ENCODE results near the gene STK40. TPM values are rescaled to one million over a fixed set of nuclear protein-coding genes. Genes with fewer than 3 reads are reported as not detected.

Gene STK40, protein sequence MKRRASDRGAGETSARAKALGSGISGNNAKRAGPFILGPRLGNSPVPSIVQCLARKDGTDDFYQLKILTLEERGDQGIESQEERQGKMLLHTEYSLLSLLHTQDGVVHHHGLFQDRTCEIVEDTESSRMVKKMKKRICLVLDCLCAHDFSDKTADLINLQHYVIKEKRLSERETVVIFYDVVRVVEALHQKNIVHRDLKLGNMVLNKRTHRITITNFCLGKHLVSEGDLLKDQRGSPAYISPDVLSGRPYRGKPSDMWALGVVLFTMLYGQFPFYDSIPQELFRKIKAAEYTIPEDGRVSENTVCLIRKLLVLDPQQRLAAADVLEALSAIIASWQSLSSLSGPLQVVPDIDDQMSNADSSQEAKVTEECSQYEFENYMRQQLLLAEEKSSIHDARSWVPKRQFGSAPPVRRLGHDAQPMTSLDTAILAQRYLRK
- 24.2 TPM for polyA plus RNA-seq (ENCODE audit: insufficient read length)

GRCh38 chr1:36385410-36386264, at the start of gene STK40:
TSS of gene STK40 (minus strand) at chr1:36385924. CDS start at chr1:36361332, 24,592 bp downstream.
- DNase-seq (ENCODE audit: low read depth): peak; percentile 99

DNA sequence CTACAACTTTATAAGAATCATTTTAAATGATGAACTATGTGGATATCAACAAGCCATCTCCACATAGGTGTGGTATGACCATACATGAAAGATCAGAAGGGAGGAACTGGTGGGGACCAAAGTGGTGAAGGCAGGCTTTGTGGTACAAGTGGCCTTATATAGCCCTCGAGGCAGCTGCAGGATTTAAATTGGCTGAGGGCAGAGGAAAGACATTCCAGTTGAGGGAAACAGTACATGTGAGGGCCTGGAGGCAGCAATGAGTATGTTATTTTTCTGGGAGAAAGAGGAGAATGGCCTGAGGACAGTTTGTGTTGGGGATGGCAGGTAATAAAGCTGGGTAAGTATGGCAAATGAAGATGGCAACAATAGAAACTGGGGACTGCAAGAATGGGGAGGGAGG, 47.4 kb upstream of the STK40 start:
- DNase-seq (ENCODE audit: low read depth): no peak

- DNase-seq (ENCODE audit: low read depth): no peak
These were observed 46.9 kb upstream of the STK40 start for GRCh38 chr1:36432616-36433015.

- DNase-seq (ENCODE audit: low read depth): no peak
These were observed 40.1 kb upstream of the STK40 start for GRCh38 chr1:36425791-36426190.

- no peak for DNase-seq (ENCODE audit: low read depth)
These were observed 35.9 kb upstream of the STK40 start for GRCh38 chr1:36421649-36422048.

DNA sequence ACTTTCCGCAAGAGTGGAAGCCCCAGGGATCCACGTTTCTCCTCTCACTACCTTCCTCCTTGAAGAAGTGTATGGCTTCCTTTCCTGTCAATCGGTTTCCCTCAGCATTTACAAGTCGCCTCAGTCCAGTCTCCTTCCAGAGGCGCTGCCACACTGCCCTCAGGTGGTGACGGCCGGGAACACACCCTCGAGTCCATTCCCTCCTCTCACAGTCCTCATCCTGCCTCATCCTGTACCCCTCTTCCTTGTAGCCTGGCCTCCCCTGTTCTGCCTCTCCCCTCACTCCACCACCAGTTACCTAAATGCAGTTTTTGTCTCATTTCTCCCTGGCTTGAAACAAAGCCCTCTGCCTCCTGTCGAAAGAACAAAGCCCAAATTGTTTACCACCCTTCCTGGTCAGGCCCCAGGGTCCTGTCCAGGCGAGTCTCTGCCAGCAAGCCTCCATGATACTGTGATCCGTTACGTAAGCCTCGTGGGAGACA, 35.2 kb upstream of the STK40 start:
- DNase-seq (ENCODE audit: low read depth): peak; percentile 58

GRCh38 chr1:36420409-36420808, 34.7 kb upstream of the STK40 start:
- no peak for DNase-seq (ENCODE audit: low read depth)

DNA sequence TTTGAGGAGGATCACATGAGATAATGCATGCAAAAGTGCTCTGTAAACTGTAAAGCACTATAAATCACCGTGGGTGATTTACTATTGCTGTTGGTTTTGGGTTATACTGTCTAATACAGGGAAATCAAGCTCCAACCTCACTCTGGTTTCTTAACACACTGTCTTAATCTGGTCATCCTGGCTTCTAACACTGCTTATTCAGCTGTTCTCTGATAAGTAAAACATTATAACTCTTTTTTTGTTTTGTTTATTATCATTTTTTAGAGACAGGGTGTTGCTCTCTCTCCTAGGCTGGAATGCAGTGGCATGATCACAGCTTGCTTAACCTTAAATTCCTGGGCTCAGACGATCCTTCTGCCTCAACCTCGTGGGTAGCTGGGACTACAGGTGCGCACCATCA, 33.8 kb upstream of the STK40 start:
- DNase-seq (ENCODE audit: low read depth): no peak

- DNase-seq (ENCODE audit: low read depth): no peak
These were observed 33.4 kb upstream of the STK40 start for GRCh38 chr1:36419140-36419539.

- no peak for DNase-seq (ENCODE audit: low read depth)
These were observed 32.2 kb upstream of the STK40 start for GRCh38 chr1:36417931-36418330.

DNA sequence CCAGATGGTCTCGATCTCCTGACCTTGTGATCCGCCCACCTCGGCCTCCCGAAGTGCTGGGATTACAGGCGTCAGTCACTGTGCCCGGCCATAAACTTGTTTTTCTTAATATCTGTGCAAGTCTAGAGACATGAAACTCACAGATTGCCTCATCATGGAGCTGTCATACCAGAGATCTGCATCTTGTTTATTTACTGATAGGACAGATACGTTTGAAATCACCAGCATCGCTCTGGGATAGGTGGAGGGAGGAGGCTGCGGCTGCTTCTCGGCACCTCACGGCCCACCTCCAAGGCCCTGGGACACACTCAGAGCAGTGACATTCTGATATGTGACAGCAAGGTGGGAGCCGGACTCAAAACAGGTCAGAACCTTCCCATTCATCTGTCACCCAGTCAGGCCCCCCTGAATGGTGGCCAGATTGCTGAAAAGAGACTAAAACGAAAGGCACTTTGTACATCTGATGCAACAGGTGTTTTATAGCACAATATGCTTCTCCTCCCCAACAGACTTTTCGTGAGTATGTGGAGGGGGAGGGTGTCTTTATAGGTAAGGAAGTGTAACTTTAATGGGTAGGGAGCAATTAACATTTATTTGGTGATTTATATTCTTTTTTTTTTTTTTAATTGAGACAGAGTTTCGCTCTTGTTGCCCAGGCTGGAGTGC, 30.1 kb upstream of the STK40 start:
- no peak for DNase-seq (ENCODE audit: low read depth)

- no peak for DNase-seq (ENCODE audit: low read depth)
These were observed 28.7 kb upstream of the STK40 start for GRCh38 chr1:36414384-36414783.

DNA sequence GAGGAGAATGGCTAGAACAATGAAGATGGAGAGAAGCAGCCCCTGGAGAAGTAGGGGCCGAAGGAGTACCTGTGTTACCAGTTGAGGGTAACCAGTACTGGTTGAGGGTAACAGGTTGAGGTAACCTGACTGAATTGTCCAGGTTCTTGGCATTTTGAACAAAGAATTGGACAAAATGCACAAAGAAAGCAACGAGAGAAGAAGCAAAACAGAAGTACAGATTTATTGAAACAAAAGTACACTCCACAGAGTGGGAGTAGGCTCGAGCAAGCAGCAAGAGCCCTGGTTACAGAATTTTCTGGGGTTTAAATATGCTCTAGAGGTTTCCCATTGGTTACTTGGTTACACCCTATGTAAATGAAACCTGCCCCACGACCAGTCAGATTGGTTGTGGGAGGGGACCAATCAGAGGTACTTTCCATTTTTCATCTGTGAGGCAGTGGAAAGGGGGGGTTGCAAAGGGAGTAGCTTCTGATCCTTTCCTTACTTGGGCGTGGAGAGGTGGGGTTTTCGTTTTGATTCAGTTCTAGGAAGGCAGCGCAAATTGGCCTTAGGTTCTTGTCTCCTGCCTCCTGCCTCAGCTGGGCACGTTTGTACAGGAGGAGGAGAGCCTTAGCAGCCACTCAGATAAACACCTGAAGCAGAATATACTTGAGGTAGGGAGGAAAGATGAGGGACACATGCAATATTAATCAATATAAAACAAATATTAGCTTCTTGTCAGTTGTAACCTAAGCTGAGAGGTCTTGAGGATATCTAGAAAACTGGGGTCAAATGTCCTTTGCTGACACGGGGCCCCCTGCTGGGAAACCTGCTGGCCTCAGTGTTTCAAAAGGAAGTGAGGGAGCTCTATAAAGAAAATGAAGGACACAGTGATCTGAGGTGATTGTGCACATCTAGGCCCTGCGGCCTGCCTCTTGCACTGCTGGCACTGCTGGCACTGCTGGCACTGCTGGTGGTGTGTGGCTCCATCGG, 26.2 kb upstream of the STK40 start:
- DNase-seq (ENCODE audit: low read depth): no peak

GRCh38 chr1:36408479-36408878, 22.8 kb upstream of the STK40 start:
- no peak for DNase-seq (ENCODE audit: low read depth)

- DNase-seq (ENCODE audit: low read depth): no peak
These were observed 20.7 kb upstream of the STK40 start for GRCh38 chr1:36406440-36406839.

DNA sequence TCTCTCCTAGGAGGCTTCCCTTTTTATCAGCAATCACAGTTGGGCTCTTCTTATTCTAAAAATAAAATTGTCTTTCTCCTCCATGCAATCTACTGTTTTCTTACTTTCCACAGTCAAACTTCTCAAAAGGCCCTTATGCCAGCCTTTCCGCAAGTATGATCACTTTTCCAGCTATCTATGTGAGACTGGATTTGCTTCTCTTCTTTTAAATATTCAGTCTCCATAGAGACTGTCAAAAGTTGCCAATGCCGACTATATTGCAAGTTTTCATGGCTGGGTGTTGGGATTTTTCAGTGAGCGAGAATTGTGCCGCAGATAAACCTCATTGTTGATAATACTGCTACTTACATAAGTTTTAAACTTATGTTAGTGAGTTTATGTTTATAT, 16.8 kb upstream of the STK40 start:
- no peak for DNase-seq (ENCODE audit: low read depth)

DNA sequence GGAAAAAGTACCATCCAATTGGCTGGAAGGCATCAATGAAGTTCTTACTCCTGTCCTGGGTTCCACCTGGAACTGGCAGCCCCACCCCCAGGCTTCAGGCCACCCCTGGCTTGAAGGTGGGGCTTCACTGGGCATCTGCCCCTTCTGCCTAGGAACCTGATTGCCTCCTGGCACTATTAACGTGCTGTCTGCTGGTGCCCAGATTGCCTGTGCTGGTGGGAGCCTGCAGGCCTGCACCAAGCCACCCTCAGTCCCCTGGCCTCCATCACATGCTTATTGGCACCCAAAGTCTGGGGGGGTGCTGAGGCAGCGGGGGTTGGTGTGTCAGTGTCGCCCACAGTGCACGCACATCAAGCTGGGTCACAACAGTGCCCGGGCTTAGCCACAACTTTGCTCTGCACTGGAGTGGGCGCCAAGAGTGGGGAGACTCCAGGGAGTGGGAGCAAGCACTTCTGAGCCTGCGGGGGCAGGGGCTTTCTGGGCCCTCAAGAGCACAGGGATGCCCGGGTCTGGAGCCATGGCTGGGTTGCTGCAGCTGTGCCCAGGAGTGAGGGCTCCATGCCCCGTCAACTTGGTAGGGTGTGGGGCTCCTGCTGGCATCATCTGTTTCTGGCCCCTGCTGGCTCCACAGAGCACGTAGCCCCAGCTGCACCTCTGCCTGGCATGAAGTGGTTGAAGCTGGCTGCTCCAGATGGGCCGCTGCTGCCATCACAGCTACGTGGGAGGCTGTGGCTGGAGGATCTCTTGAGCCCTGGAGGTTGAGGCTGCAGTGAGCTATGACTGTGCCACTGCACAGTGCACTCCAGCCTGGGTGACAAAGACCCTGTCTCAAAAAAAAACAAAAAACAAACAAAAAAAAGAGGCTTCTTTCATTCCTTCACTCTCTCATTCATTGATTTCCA, 16.1 kb upstream of the STK40 start:
- DNase-seq (ENCODE audit: low read depth): no peak

- DNase-seq (ENCODE audit: low read depth): no peak
These were observed 15.3 kb upstream of the STK40 start for GRCh38 chr1:36400825-36401601.

DNA sequence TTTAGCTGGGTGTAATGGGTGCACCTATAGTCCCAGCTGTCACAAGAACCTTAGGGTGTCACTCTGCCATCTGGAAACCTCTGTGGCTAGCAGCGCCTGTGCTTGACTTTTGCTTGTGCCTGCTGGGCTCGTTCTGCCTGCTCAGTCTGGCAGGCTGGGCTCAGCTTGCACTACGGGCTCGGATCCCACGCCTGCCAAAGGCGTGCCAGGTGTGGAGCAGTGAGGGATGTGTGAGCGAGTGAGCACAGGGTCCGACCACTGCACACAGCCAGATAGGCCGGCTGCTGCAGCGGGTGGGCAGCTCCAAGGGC, 14.7 kb upstream of the STK40 start:
- no peak for DNase-seq (ENCODE audit: low read depth)

Data from forelimb muscle (tissue), 1 donor.